Naive thymus-derived CD8-positive, alpha-beta T cell (primary cell): Measurements from ENCODE around the gene CMSS1. TPM values are rescaled to one million over a fixed set of nuclear protein-coding genes. Genes with fewer than 3 reads are reported as not detected.

Experiments
- ATAC-seq, 2 donors: fragments of 150-1000 bp; cut with Tn5 transposase in 1 of 2; sonication (Bioruptor Pico), chemical (Tn5 transposase) in 1 of 2; 1 replicate in 1 of 2; 2 replicates in 1 of 2; pipeline ENCODE4 v1.10.0; 2021; ENCODE audit warnings: mild to moderate bottlenecking in 2 of 2, moderate library complexity in 2 of 2
- POLR2A ChIA-PET: fragments of 350-600 bp; sonication (Branson Sonifier 250); formaldehyde crosslinking; loops from one replicate; lab custom pipeline; 2021; ENCODE audit warnings: antibody characterized with exemption; lab: Charles Lee
- DNase-seq, 10 donors: peaks; one replicate each; pipeline versions ENCODE4 v3.0.0 to v3.0.0-alpha.2; 2020 to 2022
- H3K27ac Mint-ChIP-seq, 10 donors: one replicate each; pipeline ENCODE4 v1.8.0; 2020 to 2022; ENCODE audit warnings: mild to moderate bottlenecking in 10 of 10, mixed read lengths in 10 of 10, moderate library complexity in 4 of 10, inconsistent platforms in 1 of 10
- H3K27me3 Mint-ChIP-seq, 5 donors: one replicate each; pipeline ENCODE4 v1.8.0; 2021 to 2022; ENCODE audit warnings: mixed read lengths in 5 of 5
- H3K36me3 Mint-ChIP-seq, 3 donors: one replicate each; pipeline ENCODE4 v1.8.0; 2020 to 2022; ENCODE audit warnings: mixed read lengths in 3 of 3, mild to moderate bottlenecking in 2 of 3, inconsistent platforms in 1 of 3
- H3K4me1 Mint-ChIP-seq, 4 donors: one replicate each; pipeline ENCODE4 v1.8.0; 2021 to 2022; ENCODE audit warnings: mixed read lengths in 4 of 4
- H3K4me3 Mint-ChIP-seq, 10 donors: one replicate each; pipeline ENCODE4 v1.8.0; 2020 to 2022; ENCODE audit warnings: mild to moderate bottlenecking in 10 of 10, mixed read lengths in 10 of 10, moderate library complexity in 6 of 10, inconsistent platforms in 1 of 10
- H3K9me3 Mint-ChIP-seq, 9 donors: one replicate each; pipeline ENCODE4 v1.8.0; 2020 to 2022; ENCODE audit warnings: mixed read lengths in 9 of 9, mild to moderate bottlenecking in 3 of 9, inconsistent platforms in 1 of 9, moderate library complexity in 1 of 9
- polyA plus RNA-seq, 3 donors: library from polyadenylated mRNA; unstranded; fragments of 300-500 nt; fragmentation: Illumina TruSeq; gene quantifications; one replicate each; pipeline ENCODE4 v1.2.3, GENCODE V29; 2021
- total RNA-seq, 8 experiments: library from RNA in 2 of 8; stranded (reverse) in 2 of 8; gene quantifications; one replicate each; pipeline ENCODE4 v1.2.3 and lab custom pipeline; 2021 to 2026

CMSS1 gene
- total and polyA plus RNA-seq, 5 experiments from 2014 or later: 18.9 to 32.4 (median 29.7) TPM

- DNase-seq: no peak
Measured at GRCh38 chr3:100128565-100128964, 310.9 kb downstream of the CMSS1 start.

GRCh38 chr3:100129941-100130340 lies 312.3 kb downstream of the CMSS1 start:
- H3K4me1 Mint-ChIP-seq: peaks cover 0 to 2% (median 0%) of the 10 kb centered on the region in 4 donors
- ATAC-seq: no peak
- H3K36me3 Mint-ChIP-seq: peaks cover 1 to 5% (median 2%) of the 10 kb centered on the region in 3 donors
- DNase-seq: no peak
- no peak overlapping the region for H3K27ac Mint-ChIP-seq
- POLR2A ChIA-PET: no interaction called here
- H3K27me3 Mint-ChIP-seq: no peaks in the 10 kb centered on the region
- H3K4me3 Mint-ChIP-seq: no peak overlapping the region
- H3K9me3 Mint-ChIP-seq: no peaks in the 10 kb centered on the region

More at GRCh38 chr3:100128565-100128964, 310.9 kb downstream of the CMSS1 start:
- POLR2A ChIA-PET: no interaction called here
- Mint-ChIP-seq H3K4me1 (peaks cover 0 to 3% (median 0%) of the 10 kb centered on the region in 4 donors), H3K9me3 (no peaks in the 10 kb centered on the region), H3K36me3 (peaks cover 0 to 5% (median 2%) of the 10 kb centered on the region in 3 donors), H3K4me3 (no peak overlapping the region), H3K27me3 (no peaks in the 10 kb centered on the region), H3K27ac (no peak overlapping the region)
- ATAC-seq: no peak

GRCh38 chr3:100131241-100131640 lies 313.6 kb downstream of the CMSS1 start:
- no peak overlapping the region for H3K27ac Mint-ChIP-seq
- DNase-seq (no peak), ATAC-seq (no peak)
- peaks cover 2 to 10% (median 4%) of the 10 kb centered on the region in 3 donors for H3K36me3 Mint-ChIP-seq
- POLR2A ChIA-PET: no interaction called here
- no peaks in the 10 kb centered on the region for H3K4me1 Mint-ChIP-seq
- H3K9me3 Mint-ChIP-seq: no peaks in the 10 kb centered on the region
- H3K4me3 Mint-ChIP-seq: no peak overlapping the region
- H3K27me3 Mint-ChIP-seq: no peaks in the 10 kb centered on the region

- Mint-ChIP-seq H3K4me3 (no peak overlapping the region), H3K9me3 (peaks cover 0 to 9% (median 2%) of the 10 kb centered on the region in 9 donors), H3K27me3 (no peaks in the 10 kb centered on the region), H3K27ac (peak overlapping the region in 1 of 10 donors; percentile 21), H3K36me3 (peaks cover 12 to 23% (median 16%) of the 10 kb centered on the region in 3 donors), H3K4me1 (no peaks in the 10 kb centered on the region)
- ATAC-seq (no peak), DNase-seq (no peak)
- POLR2A ChIA-PET: no interaction called here
Measured at GRCh38 chr3:100136921-100137320, 319.3 kb downstream of the CMSS1 start.

GRCh38 chr3:100140976-100141375 lies 323.3 kb downstream of the CMSS1 start:
- no peak overlapping the region for H3K27ac Mint-ChIP-seq
- H3K4me1 Mint-ChIP-seq: peaks cover 0 to 7% (median 0%) of the 10 kb centered on the region in 4 donors
- POLR2A ChIA-PET: no interaction called here
- H3K36me3 Mint-ChIP-seq: peaks cover 12 to 39% (median 29%) of the 10 kb centered on the region in 3 donors
- ATAC-seq: no peak
- DNase-seq: no peak
- H3K9me3 Mint-ChIP-seq: peaks cover 5 to 27% (median 16%) of the 10 kb centered on the region in 9 donors
- H3K27me3 Mint-ChIP-seq: no peaks in the 10 kb centered on the region
- no peak overlapping the region for H3K4me3 Mint-ChIP-seq

GRCh38 chr3:100141586-100141985 lies 323.9 kb downstream of the CMSS1 start:
- Mint-ChIP-seq H3K36me3 (peaks cover 13 to 37% (median 25%) of the 10 kb centered on the region in 3 donors), H3K27ac (no peak overlapping the region), H3K4me1 (peaks cover 0 to 7% (median 0%) of the 10 kb centered on the region in 4 donors), H3K4me3 (no peak overlapping the region), H3K9me3 (peaks cover 5 to 27% (median 16%) of the 10 kb centered on the region in 9 donors), H3K27me3 (no peaks in the 10 kb centered on the region)
- ATAC-seq: no peak
- DNase-seq: no peak
- POLR2A ChIA-PET: no interaction called here

- ATAC-seq: no peak
- H3K27ac Mint-ChIP-seq: no peak overlapping the region
- H3K36me3 Mint-ChIP-seq: peaks cover 23 to 50% (median 31%) of the 10 kb centered on the region in 3 donors
- DNase-seq: no peak
- no peak overlapping the region for H3K4me3 Mint-ChIP-seq
- POLR2A ChIA-PET: no interaction called here
- H3K4me1 Mint-ChIP-seq: peaks cover 0 to 7% (median under 1%) of the 10 kb centered on the region in 4 donors
- no peaks in the 10 kb centered on the region for H3K27me3 Mint-ChIP-seq
- H3K9me3 Mint-ChIP-seq: peaks cover 3 to 27% (median 15%) of the 10 kb centered on the region in 9 donors
Measured at GRCh38 chr3:100144255-100144866, 326.7 kb downstream of the CMSS1 start.

GRCh38 chr3:100149130-100149529 lies 331.5 kb downstream of the CMSS1 start:
- peaks cover 0 to 12% (median 4%) of the 10 kb centered on the region in 9 donors for H3K9me3 Mint-ChIP-seq
- no peak overlapping the region for H3K4me3 Mint-ChIP-seq
- H3K27ac Mint-ChIP-seq: peak overlapping the region in 1 of 10 donors; percentile 52
- peaks cover 37 to 57% (median 55%) of the 10 kb centered on the region in 3 donors for H3K36me3 Mint-ChIP-seq
- H3K27me3 Mint-ChIP-seq: no peaks in the 10 kb centered on the region
- POLR2A ChIA-PET: no interaction called here
- no peak for DNase-seq
- peaks cover 0 to 5% (median 3%) of the 10 kb centered on the region in 4 donors for H3K4me1 Mint-ChIP-seq
- no peak for ATAC-seq

GRCh38 chr3:100149713-100150415 lies 332.2 kb downstream of the CMSS1 start:
- Mint-ChIP-seq H3K36me3 (peaks cover 38 to 60% (median 56%) of the 10 kb centered on the region in 3 donors), H3K4me3 (no peak overlapping the region), H3K27me3 (no peaks in the 10 kb centered on the region), H3K9me3 (peaks cover 0 to 16% (median 6%) of the 10 kb centered on the region in 9 donors), H3K27ac (peak overlapping the region in 4 of 10 donors; percentile 3 to 73 (median 35)), H3K4me1 (peaks cover 0 to 4% (median 1%) of the 10 kb centered on the region in 4 donors)
- ATAC-seq: no peak
- POLR2A ChIA-PET: no interaction called here
- DNase-seq: no peak

GRCh38 chr3:100150473-100150872 lies 332.8 kb downstream of the CMSS1 start:
- H3K27me3 Mint-ChIP-seq: no peaks in the 10 kb centered on the region
- peaks cover 44 to 66% (median 62%) of the 10 kb centered on the region in 3 donors for H3K36me3 Mint-ChIP-seq
- no peak overlapping the region for H3K4me3 Mint-ChIP-seq
- DNase-seq (no peak), ATAC-seq (no peak)
- peaks cover 6 to 22% (median 12%) of the 10 kb centered on the region in 9 donors for H3K9me3 Mint-ChIP-seq
- H3K4me1 Mint-ChIP-seq: peaks cover 0 to 4% (median 1%) of the 10 kb centered on the region in 4 donors
- no peak overlapping the region for H3K27ac Mint-ChIP-seq
- POLR2A ChIA-PET: no interaction called here

GRCh38 chr3:100151024-100151707 lies 333.5 kb downstream of the CMSS1 start:
- POLR2A ChIA-PET: no interaction called here
- peaks cover 0 to 4% (median 1%) of the 10 kb centered on the region in 4 donors for H3K4me1 Mint-ChIP-seq
- H3K36me3 Mint-ChIP-seq: peaks cover 48 to 70% (median 63%) of the 10 kb centered on the region in 3 donors
- H3K27ac Mint-ChIP-seq: no peak overlapping the region
- no peaks in the 10 kb centered on the region for H3K27me3 Mint-ChIP-seq
- DNase-seq (no peak), ATAC-seq (no peak)
- H3K9me3 Mint-ChIP-seq: peaks cover 6 to 25% (median 16%) of the 10 kb centered on the region in 9 donors
- H3K4me3 Mint-ChIP-seq: no peak overlapping the region

GRCh38 chr3:100154171-100154570 lies 336.5 kb downstream of the CMSS1 start:
- Mint-ChIP-seq H3K27me3 (no peaks in the 10 kb centered on the region), H3K36me3 (peaks cover 52 to 70% (median 68%) of the 10 kb centered on the region in 3 donors), H3K4me1 (peaks cover 0 to 8% (median 1%) of the 10 kb centered on the region in 4 donors), H3K27ac (no peak overlapping the region), H3K4me3 (no peak overlapping the region), H3K9me3 (peaks cover 6 to 31% (median 22%) of the 10 kb centered on the region in 9 donors)
- POLR2A ChIA-PET: no interaction called here
- no peak for ATAC-seq
- no peak for DNase-seq
